Activated CD4-positive, alpha-beta T cell treated with anti-CD3 and anti-CD28 coated beads for 48 hours (primary cell): Measurements from ENCODE around the gene SEC24C.
A peak's percentile ranks its signal among the peaks of the same experiment; 100 is the strongest.
"Not testable (repeated sequence)": the region's sequence is repeated elsewhere in the genome, so short reads cannot be mapped to it uniquely, and the experiment has no call there.

ENCODE experiments used
- DNase-seq: peaks from one replicate; pipeline ENCODE4 v3.0.0-alpha.2; 2020

SEC24C gene

GRCh38 chr10:73795491-73795890 lies 51.3 kb downstream of the SEC24C start:
- DNase-seq: not testable (repeated sequence)

- not testable (repeated sequence) for DNase-seq
These were observed 51.9 kb downstream of the SEC24C start for GRCh38 chr10:73796035-73796434.

- DNase-seq: no peak
These were observed 52.6 kb downstream of the SEC24C start for GRCh38 chr10:73796766-73797165.

- no peak for DNase-seq
These were observed 53.3 kb downstream of the SEC24C start for GRCh38 chr10:73797324-73798025.

- no peak for DNase-seq
These were observed 53.9 kb downstream of the SEC24C start for GRCh38 chr10:73798087-73798486.

- no peak for DNase-seq
These were observed 54.9 kb downstream of the SEC24C start for GRCh38 chr10:73798927-73799560.

GRCh38 chr10:73799899-73800559 lies 55.9 kb downstream of the SEC24C start:
- no peak for DNase-seq

- DNase-seq: no peak
These were observed 56.5 kb downstream of the SEC24C start for GRCh38 chr10:73800560-73801252.

GRCh38 chr10:73801253-73801590 lies 57.0 kb downstream of the SEC24C start:
- no peak for DNase-seq

GRCh38 chr10:73802276-73802991 lies 58.3 kb downstream of the SEC24C start:
- DNase-seq: no peak

GRCh38 chr10:73803680-73804286 lies 59.6 kb downstream of the SEC24C start:
- DNase-seq: no peak

- DNase-seq: no peak
These were observed 62.2 kb downstream of the SEC24C start for GRCh38 chr10:73806176-73806950.

- no peak for DNase-seq
These were observed 63.3 kb downstream of the SEC24C start for GRCh38 chr10:73807471-73807870.

GRCh38 chr10:73808021-73808815 lies 64.0 kb downstream of the SEC24C start:
- no peak for DNase-seq

- DNase-seq: no peak
These were observed 65.1 kb downstream of the SEC24C start for GRCh38 chr10:73809061-73809818.

GRCh38 chr10:73810358-73810734 lies 66.2 kb downstream of the SEC24C start:
- no peak for DNase-seq

- DNase-seq: peak; percentile 66
These were observed 66.7 kb downstream of the SEC24C start for GRCh38 chr10:73810735-73811465.

GRCh38 chr10:73812657-73813056 lies 68.5 kb downstream of the SEC24C start:
- DNase-seq: no peak

GRCh38 chr10:73813333-73813732 lies 69.2 kb downstream of the SEC24C start:
- no peak for DNase-seq
